ENCODE measurements around the gene NAGPA.
A peak's percentile ranks its signal among the peaks of the same experiment; 100 is the strongest.

Gene NAGPA

DNA sequence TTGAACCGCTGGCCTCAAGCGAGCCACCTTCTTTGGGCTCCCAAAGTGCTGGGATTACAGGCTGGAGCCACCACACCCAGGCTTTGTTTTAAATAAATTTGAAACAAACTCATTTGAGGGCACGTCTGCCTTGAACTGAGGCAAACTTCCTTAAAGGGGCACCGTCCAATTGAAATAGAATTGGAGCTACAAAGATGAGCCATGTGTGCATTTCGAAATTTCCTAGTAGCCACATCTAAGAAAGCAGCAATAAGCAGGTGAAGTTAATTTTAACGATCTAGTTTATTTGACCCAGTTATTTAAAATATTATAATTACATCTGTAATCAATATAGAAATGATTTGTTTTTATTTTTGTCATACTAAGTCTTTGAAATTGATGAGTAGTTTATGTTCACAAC, 32.8 kb upstream of the NAGPA start:
- no peak overlapping the region for H3K4me3 ChIP-seq (ENCODE audit: low read depth, low read length)
- TF ChIP-seq, protein P1, sequence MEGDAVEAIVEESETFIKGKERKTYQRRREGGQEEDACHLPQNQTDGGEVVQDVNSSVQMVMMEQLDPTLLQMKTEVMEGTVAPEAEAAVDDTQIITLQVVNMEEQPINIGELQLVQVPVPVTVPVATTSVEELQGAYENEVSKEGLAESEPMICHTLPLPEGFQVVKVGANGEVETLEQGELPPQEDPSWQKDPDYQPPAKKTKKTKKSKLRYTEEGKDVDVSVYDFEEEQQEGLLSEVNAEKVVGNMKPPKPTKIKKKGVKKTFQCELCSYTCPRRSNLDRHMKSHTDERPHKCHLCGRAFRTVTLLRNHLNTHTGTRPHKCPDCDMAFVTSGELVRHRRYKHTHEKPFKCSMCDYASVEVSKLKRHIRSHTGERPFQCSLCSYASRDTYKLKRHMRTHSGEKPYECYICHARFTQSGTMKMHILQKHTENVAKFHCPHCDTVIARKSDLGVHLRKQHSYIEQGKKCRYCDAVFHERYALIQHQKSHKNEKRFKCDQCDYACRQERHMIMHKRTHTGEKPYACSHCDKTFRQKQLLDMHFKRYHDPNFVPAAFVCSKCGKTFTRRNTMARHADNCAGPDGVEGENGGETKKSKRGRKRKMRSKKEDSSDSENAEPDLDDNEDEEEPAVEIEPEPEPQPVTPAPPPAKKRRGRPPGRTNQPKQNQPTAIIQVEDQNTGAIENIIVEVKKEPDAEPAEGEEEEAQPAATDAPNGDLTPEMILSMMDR (IDR thresholded peaks at IDR 0.05; ENCODE audit: borderline replicate concordance, insufficient read depth, low read depth, low read length), result no peak

DNA sequence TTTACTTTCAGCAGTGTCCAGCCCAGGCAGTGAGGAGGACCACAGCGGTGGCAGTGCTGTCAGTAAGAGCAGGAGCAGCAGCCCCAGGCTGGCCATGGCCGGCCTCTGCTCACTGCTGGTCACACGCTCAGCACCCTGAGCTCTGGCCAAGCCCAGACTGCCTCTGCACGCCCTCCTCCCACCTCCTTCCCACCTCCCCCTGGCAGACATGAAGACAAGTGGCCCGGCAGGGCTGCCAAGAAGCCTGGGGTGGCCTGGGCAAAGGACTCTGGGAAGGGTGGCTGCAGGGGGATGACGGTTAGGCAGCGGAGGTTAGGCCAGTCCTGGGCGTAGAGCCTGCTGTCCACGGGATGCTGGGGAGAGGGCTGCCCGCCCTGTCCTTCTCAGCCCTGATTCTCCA, 32.1 kb upstream of the NAGPA start, which contains the start of gene C16orf89:
Gene C16orf89 (minus strand): TSS at position 144 of the 400 bp plus-strand sequence. CDS start 48 bp downstream, at position 96.
- H3K4me3 ChIP-seq (ENCODE audit: low read depth, low read length), result no peak within 1 kb of the TSS
- TF ChIP-seq, protein P1 (IDR thresholded peaks at IDR 0.05; ENCODE audit: borderline replicate concordance, insufficient read depth, low read depth, low read length), result no peak

DNA sequence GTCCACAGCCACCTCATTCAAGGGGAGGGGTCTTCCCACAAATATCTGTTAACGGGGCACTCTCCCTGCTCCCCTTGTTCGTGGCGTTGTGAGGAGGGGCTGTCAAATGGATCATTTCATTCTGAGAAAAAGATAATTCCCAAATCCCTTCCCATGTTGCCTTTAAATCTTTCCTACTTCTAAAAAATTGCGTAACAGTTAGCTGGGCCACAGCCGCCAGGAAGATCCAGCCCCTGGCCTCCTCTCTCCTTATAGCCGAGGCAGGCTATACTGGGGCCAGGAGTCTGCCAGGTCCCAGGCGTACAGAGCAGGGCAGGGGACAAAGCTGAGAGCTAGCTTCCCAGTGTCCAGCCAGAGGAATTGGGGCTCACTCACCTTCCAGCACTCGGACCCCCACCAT, 31.6 kb upstream of the NAGPA start:
- H3K4me3 ChIP-seq (ENCODE audit: low read depth, low read length), result no peak overlapping the region
- TF ChIP-seq, protein P1 (IDR thresholded peaks at IDR 0.05; ENCODE audit: borderline replicate concordance, insufficient read depth, low read depth, low read length), result no peak

GRCh38 chr16:5064915-5065314, 31.2 kb upstream of the NAGPA start:
- TF ChIP-seq, protein P1 (IDR thresholded peaks at IDR 0.05; ENCODE audit: borderline replicate concordance, insufficient read depth, low read depth, low read length), result no peak
- no peak overlapping the region for H3K4me3 ChIP-seq (ENCODE audit: low read depth, low read length)

- no peak overlapping the region for H3K4me3 ChIP-seq (ENCODE audit: low read depth, low read length)
- TF ChIP-seq, protein P1 (IDR thresholded peaks at IDR 0.05; ENCODE audit: borderline replicate concordance, insufficient read depth, low read depth, low read length), result 0 out of 2 replicates have a peak, but pooled peaks have one; percentile 4
Observed at GRCh38 chr16:5062790-5063765, 29.3 kb upstream of the NAGPA start.

GRCh38 chr16:5062051-5062450, 28.3 kb upstream of the NAGPA start:
- TF ChIP-seq, protein P1 (IDR thresholded peaks at IDR 0.05; ENCODE audit: borderline replicate concordance, insufficient read depth, low read depth, low read length), result no peak
- no peak overlapping the region for H3K4me3 ChIP-seq (ENCODE audit: low read depth, low read length)

Measured in GM12875 (cell line).